NT2/D1 (cell line): ENCODE measurements around the gene ASRGL1.
"Not testable (repeated sequence)": the region's sequence is repeated elsewhere in the genome, so short reads cannot be mapped to it uniquely, and the experiment has no call there.

ENCODE experiments used
- SUZ12 ChIP-seq: IDR thresholded peaks from 2 replicates; pipeline ENCODE4 v1.6.1; 2011; ENCODE audit not compliant: insufficient read length, insufficient read depth; ENCODE audit errors: extremely low read depth
- ZNF274 ChIP-seq: IDR thresholded peaks from 2 replicates; pipeline ENCODE4 v1.6.1; 2011; ENCODE audit warnings: mild to moderate bottlenecking, low read depth, low read length

DNA sequence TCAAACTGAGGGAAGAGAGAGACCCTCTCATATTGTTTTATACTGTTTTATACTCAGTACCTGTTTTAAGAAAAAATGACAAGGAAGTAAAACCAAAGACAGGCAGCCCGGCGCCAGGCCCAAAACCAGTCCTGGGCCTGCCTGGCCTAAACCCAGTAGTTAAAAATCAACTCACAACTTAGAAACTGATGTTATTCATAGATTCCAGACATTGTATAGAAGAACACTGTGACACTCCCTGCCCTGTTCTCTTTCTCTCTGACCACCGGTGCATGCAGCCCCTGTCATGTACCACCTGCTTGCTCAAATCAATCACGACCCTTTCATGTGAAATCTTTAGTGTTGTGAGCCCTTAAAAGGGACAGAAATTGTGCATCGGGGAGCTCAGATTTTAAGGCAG lies 11.5 kb upstream of the ASRGL1 start:
- not testable (repeated sequence) for TF ChIP-seq SUZ12, ZNF274
